Measurements from ENCODE around the gene CDH13.

Gene CDH13

DNA sequence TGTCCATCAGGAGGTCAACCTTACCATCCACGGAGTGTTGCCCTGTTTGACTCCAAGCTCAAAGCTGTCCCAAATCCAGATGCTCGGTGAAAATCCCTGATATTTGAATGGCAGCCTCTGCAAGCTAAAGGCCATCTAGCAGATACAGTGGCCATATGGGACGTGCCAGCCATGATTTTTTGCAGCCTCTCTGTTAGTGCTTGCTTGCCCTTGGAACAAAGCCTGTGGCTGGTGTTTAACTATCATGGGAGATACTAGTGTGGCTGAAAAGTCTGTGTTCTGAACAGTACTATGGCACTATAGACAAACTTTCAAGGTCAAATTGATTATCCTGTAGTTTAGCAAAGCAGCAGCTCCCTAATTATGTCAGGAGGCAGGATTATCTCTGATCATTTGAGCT is 214.3 kb downstream of the CDH13 start:
- no peak for DNase-seq (ENCODE audit: low read depth in 3 of 3)

DNA sequence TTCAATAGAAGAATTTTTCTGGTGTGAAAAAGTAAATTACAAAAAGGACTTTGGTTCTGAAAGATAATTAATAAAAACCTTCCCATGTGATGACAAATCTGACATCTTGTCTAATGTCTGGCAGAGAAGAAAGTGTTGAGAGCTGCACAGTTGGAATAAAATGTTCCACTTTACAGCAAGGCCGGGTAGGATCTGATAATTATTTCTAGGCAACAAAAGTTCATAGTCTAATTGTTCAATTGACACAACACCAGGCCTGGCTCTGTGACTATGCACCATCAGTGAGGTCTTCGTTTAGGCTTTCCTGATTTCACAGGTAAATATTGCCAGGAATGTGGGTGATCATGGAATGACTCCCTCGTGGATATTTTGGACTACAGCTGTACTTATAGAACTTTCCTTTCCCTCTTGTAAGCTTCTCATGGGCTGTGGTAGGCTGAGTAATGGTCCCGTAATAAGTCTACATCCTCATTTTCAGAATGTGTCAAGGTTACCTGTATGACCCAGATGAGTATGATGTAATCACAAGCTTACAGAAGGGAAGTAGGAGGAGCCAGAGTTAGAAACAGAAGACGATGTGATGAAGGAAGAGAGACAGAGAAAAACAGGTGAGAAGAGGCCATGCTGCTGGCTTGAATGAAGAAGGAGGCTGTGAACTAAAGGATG is 217.0 kb downstream of the CDH13 start:
- DNase-seq (ENCODE audit: low read depth in 3 of 3) = no peak

DNA sequence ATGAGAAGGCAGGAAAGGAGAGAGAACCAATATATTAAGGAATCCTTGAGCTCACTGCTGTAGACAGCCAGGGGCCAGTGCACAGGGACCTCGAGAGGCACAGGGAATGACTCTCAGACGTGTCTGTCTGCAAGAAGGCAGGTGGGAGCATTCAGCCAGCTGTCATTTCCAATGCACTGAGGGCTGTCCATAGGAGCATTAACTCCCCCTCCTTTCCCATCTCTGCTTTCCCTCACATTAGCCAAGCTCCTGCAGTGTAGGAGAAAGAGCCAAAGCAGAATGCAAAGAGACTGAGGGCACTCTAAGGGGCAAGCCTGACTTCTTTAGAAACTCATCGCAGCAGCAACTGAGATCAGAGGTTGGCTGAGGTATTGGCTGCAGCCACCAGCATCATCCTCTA is 218.3 kb downstream of the CDH13 start:
- DNase-seq (ENCODE audit: low read depth in 3 of 3) = no peak

DNA sequence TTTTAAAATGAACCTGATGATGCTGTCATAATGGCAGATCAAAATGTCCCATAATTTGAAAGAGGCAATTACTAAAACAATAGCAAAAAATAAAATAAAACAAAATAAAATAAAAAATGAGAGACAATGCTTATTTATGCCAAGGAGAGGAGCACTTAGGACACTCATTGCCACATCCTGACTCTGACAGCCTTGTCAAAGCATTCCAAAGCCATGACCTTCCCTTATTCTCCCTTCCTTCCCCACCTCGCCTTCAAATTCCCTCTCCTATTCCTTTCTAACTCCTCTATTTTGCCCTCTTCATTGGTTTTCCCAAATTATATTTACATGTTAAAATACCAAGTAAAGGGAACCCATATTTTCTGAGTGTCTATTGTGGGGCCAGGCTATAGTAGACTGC is 220.0 kb downstream of the CDH13 start:
- DNase-seq (ENCODE audit: low read depth in 3 of 3) = no peak

DNA sequence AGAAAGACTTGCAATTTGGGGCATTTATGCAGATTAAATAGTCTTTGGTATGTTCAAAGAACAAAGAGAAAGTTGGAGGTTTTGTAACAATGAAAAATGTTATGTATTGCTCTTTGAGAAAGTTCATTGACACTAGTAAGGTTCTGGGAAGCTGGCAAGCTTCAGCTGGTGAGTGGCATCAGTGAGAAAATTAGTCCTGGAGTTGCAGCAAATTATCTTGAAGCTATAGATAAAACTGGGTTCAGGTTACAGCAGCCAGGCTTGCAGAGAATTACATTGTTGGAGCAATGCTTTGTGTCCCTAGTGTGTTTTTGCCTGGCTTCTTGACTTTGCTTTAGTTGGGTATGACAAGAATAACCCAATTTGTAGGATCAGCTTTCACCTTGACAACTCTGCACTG is 221.2 kb downstream of the CDH13 start:
- no peak for DNase-seq (ENCODE audit: low read depth in 3 of 3)

- DNase-seq (ENCODE audit: low read depth in 3 of 3) = no peak
Measured at GRCh38 chr16:82852388-82853008, 225.7 kb downstream of the CDH13 start.

DNA sequence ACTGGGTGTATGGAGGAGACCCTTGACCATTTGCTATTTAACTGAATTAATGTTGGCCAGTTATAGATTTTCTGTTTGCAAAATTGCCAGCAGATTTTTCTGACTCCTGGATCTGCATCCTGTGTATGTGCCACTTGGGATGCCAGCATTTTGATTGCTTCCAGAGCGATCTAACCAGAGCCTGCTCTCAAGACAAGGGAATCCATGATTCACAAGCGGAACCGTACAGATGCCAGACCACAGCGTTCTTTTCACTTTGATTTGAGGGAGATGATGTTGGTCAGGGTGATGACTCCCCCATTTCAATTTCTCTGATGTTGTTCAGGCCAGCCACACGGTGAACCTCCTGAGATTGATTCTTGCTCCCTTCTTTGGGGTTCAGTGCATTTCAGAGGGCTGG is 228.7 kb downstream of the CDH13 start:
- no peak for DNase-seq (ENCODE audit: low read depth in 3 of 3)

GRCh38 chr16:82857693-82858365 is 231.1 kb downstream of the CDH13 start:
- no peak for DNase-seq (ENCODE audit: low read depth in 3 of 3)

DNA sequence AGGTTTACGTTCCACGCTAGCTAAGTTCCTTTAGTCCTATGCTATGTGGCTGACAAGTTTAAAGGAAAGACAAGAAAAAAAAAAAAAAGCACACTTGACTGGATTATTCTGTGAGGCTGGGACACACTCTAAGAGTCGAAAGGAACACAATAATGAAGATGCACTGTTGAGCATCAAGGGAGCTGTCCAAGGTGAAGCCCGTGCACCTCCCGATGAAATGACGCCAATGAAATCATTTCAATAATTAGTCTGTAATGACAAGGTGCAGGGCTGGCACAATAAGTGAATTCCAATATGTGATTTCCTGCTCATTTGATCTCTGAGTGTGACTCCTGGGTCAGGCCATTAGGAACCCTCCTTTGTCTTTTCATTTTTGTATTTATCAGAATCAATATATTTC is 232.9 kb downstream of the CDH13 start:
- DNase-seq (ENCODE audit: low read depth in 3 of 3) = no peak

DNA sequence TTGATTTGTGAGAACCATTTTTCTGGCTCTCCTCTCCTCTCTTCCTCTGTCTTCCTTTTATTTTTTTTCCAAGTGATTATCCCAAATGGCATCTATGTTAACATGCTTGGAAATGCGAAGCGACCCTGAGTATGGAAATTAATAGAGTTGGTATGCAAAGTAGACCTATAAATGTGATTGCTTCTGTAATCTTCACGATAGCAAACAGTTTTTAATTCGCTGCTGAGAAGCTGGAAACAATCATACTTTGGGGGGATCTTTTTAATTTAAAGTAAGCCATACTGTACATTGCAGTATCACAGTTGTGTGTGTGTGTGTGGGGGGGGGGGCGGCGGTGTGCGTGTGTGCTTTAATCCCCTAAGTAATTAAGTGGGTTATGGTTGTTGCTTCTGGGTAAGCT is 233.3 kb downstream of the CDH13 start:
- no peak for DNase-seq (ENCODE audit: low read depth in 3 of 3)

GRCh38 chr16:82862057-82862456 is 235.3 kb downstream of the CDH13 start:
- DNase-seq (ENCODE audit: low read depth in 3 of 3) = no peak

GRCh38 chr16:82864332-82865040 is 237.7 kb downstream of the CDH13 start:
- no peak for DNase-seq (ENCODE audit: low read depth in 3 of 3)

- DNase-seq (ENCODE audit: low read depth in 3 of 3) = no peak
Measured at GRCh38 chr16:82865412-82865811, 238.6 kb downstream of the CDH13 start.

DNA sequence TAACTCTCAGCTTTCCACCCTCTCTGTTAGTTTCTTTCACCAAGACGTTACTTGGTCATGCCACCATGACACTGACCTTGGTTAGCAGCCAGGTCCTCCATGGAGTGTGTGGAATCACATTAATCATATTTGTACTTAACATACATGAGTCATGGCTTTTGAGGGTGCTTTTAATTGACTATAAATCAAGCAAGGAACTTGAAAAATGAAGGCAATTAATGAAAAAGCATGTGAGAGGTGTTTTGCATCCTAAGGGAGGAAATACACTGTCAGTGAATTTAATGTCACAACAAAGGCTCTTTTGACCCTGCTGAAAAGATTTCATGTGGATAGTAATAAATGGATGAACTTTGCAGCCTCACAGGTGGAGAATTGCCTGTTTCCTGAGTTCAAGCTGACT is 240.7 kb downstream of the CDH13 start:
- no peak for DNase-seq (ENCODE audit: low read depth in 3 of 3)

DNA sequence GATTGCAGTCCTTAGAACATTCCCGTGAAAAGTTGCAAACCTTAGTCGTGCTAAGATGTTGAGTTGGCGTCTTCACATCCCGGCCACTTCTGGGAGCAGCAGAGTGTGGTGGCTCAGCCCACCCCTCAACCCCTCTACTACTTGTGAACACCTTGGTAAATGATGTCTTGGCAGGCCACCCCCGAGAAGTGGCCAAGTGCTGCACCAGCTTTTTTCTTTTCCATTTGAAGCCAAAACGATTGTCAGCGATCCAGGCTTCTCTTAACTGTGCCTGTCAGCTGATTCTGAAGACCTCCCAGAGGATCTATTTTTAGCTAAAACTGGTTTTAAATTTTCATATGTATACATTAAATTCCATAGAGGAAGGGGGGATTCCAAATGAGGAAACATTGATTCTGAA is 247.5 kb downstream of the CDH13 start:
- DNase-seq (ENCODE audit: low read depth in 3 of 3) = no peak

- DNase-seq (ENCODE audit: low read depth in 3 of 3) = no peak
Measured at GRCh38 chr16:82874672-82875071, 247.9 kb downstream of the CDH13 start.

DNA sequence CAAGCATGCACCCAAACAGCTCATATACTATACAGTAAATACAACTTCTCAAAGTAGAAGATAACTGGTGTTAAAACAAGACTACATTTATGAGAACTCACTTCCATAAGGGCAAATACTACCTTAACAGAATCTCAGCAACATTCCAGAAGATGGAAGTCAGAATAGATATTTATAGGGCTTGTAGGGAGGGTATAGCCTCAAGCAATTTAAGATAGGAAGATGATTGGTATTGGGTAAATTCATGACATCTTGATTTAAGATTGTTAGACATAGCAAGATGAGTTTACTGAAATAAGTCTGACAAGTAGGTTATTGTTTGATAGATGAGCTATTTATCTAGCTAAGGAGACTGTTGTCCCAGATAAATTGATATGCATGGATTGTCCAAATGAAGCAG is 250.2 kb downstream of the CDH13 start:
- no peak for DNase-seq (ENCODE audit: low read depth in 3 of 3)

DNA sequence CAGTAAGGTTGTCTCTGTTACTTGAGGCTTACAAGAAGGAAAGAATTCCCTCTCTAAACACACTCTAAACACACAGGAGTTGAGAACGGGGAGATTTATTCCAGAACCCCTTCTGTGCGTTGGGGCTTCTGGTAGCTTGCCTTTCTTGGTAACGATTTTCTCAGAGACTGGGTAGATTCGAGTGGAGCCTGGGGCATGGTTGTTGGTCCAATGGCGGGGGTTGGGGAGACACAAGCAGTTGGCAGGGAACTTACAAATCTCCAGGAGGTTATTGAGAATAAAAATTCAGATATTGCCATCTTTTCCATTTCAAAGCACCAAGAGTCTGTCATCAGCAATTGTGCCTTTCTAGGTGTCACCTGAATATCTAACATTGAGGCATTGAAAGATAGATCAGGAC is 251.7 kb downstream of the CDH13 start:
- no peak for DNase-seq (ENCODE audit: low read depth in 3 of 3)

- DNase-seq (ENCODE audit: low read depth in 3 of 3) = no peak
Measured at GRCh38 chr16:82880346-82880745, 253.6 kb downstream of the CDH13 start.

- no peak for DNase-seq (ENCODE audit: low read depth in 3 of 3)
Measured at GRCh38 chr16:82881516-82881915, 254.7 kb downstream of the CDH13 start.

- DNase-seq (ENCODE audit: low read depth in 3 of 3) = no peak
Measured at GRCh38 chr16:82882226-82882625, 255.5 kb downstream of the CDH13 start.

- DNase-seq (ENCODE audit: low read depth in 3 of 3) = no peak
Measured at GRCh38 chr16:82882982-82883835, 256.4 kb downstream of the CDH13 start.

Measured in stimulated activated CD4-positive, alpha-beta T cell treated with anti-CD3 and anti-CD28 coated beads, TNF-alpha, amount 100 ng/mL, for 24 hours (primary cell).